AML-193 (cell line): Measurements from ENCODE around the gene ANKS1B.
A peak's percentile ranks its signal among the peaks of the same experiment; 100 is the strongest.
"Not testable (repeated sequence)": the region's sequence is repeated elsewhere in the genome, so short reads cannot be mapped to it uniquely, and the experiment has no call there.

Experiments used
- DNase-seq, 2 experiments: peaks; one replicate each; lab custom pipeline; 2025; lab: John Stamatoyannopoulos, UW

ANKS1B gene

GRCh38 chr12:98755855-98756254 lies 1228.9 kb downstream of the ANKS1B start:
- DNase-seq: not testable (repeated sequence)

DNA sequence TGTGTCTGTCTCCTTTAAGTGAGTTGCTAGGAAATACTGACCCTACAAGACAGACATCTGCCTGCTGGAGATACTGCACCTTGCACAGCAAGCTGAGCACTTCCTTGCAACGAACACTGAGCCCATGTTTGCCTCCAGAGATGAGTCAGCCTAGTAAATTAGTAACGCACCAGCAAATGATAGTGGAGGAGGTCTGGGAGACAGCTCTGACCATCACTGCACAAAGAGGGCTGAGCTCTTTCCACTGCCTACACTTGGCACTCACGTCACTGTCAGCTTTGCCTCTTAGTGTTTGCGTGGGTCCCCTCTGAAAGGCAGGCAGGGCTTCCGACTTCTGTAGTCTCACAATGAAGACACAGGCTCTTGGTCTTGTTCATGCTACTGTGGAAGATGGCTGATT lies 1230.6 kb downstream of the ANKS1B start:
- DNase-seq: no peak

- DNase-seq: no peak
Observed at GRCh38 chr12:98752726-98753125, 1232.0 kb downstream of the ANKS1B start.

DNA sequence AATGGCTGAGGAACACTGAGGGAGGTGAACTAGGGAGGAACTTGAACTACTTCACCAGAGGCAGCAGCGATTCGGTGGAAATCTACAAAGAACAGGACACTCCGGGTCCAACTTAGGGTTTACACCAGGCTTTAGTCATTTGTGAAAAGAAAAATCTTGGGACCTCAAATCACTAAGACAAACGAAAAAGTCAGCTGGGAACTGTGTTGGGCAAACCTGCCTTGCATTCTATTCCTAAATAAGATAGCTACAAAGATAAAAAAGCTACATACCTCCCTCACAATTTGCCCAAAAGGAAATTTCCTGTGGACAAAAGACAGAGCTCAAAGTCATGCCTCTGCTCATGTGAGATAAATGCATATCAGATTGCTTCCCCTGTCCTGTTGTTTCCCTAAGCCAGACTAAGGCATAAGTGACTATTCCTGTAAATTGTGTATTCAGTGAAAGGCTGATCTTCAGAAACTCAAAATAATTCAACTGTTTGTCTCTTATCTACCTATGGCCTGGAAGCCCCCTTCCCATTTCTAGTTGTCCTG lies 1233.1 kb downstream of the ANKS1B start:
- no peak for DNase-seq

- no peak for DNase-seq
Observed at GRCh38 chr12:98750511-98750910, 1234.2 kb downstream of the ANKS1B start.

DNA sequence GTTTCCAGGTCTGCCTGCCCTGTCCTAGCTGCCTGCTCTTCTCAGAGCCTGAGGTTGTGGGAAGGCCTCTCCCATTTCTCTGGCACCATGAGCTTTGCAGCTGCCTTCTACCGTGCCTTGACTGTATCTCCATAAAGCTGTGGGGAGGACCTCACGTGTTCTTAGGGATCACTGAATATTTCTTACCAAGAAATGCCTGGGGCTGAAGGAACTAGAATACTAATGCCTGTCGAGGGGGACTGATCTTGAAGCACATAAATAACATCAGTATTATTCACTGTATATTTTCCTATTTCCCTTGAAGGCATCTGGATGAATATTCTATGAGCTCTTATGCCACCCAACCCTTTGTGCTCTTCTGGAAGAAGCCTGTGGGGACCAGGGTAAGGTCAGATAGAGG lies 1236.3 kb downstream of the ANKS1B start:
- no peak for DNase-seq

- no peak for DNase-seq
Observed at GRCh38 chr12:98745578-98746391, 1239.0 kb downstream of the ANKS1B start.

DNA sequence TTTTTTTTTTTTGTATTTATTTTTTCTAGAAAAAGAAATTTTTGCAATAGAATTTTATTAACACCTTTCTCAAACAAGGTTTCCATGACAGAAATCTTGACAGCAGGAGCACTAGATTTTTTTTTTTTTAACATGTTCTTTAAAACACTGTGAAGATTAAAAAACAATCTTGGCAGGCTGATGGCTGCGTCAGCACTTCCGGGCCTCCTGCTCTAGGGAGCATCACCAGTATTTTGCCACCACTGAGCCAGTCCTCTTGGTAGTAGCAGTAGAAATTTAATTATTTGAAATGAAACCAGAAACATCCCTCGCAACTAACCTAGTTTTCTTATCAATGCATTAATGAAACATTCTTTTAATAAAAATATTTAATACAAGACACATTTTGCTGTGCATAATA lies 1240.1 kb downstream of the ANKS1B start:
- DNase-seq: no peak

GRCh38 chr12:98743362-98743953 lies 1241.3 kb downstream of the ANKS1B start:
- DNase-seq: peak; percentile 12 to 13

DNA sequence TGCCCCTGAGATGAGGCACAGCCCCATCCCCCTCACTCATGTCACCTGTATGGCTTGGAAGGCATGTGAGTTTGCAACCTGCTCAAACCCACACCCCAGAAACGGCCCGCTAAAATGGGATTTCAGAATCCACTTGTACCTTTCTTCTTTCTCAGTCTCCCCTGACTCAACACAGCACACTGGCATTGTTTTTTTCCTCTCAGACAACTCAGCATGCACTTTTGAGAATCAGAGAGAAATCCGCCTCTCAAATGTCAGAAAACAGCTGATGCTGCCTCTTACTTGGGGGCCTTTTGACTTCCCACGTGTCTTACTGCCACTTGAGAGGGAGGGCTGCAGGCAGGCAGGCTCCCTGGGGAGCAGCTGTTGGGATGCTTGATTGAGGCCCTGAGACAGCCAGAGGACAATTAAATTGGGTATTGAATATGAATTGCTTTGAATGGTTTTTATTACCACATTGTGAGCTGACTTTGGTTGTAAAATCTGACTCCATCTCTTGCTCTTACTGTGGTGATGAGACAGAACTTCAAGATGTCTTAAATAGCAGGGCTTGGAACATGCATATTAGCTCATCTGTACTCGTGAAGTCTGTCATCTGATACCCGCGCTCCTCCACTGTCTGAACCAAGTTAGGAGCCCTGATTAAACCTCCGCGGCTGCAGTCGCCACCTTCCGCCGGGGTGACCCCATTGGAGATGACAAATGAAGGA lies 1243.0 kb downstream of the ANKS1B start:
- DNase-seq: no peak

- no peak for DNase-seq
Observed at GRCh38 chr12:98741196-98741555, 1243.6 kb downstream of the ANKS1B start.

GRCh38 chr12:98740751-98741150 lies 1244.0 kb downstream of the ANKS1B start:
- DNase-seq: no peak

GRCh38 chr12:98738539-98738938 lies 1246.2 kb downstream of the ANKS1B start:
- no peak for DNase-seq

- no peak for DNase-seq
Observed at GRCh38 chr12:98738002-98738401, 1246.7 kb downstream of the ANKS1B start.

DNA sequence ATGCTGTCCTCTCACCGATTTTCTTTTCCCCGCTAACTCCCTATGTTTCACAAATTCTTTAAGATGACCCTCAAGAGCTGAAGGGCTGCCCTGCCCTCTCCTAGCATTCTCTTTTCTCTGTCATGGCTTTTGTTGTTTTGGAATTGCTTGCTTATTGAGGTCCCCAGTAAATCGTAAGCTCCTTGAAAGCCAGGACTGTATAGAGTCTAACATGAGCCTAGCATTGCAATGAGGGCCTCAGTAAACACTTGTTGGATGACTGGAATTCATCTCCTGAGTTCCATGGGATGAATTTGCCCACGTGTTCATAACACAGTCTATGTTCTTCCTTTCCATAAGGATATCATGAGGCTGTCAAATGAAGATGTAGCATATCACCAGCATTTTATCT lies 1247.4 kb downstream of the ANKS1B start:
- no peak for DNase-seq

GRCh38 chr12:98736352-98737321 lies 1248.1 kb downstream of the ANKS1B start:
- DNase-seq: no peak

DNA sequence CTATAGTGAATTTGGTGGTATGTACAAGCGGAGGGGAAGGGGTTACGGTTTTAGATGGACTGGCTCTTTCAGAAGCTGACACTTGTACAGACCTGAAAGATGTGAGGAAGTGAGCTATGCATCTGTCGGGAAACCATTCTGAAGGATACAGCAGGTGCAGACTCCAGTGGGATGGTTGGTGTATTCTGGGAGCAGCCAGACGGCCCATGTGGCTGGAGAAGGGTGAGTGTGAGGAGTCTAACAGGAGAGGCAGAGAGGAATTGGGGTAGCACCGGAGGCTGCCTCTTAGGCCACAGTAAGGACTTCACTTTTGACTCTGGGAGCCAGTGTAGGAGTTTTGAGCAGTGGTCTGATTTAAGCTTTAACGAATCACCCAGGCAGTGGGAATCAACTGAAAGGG lies 1248.9 kb downstream of the ANKS1B start:
- DNase-seq: no peak

DNA sequence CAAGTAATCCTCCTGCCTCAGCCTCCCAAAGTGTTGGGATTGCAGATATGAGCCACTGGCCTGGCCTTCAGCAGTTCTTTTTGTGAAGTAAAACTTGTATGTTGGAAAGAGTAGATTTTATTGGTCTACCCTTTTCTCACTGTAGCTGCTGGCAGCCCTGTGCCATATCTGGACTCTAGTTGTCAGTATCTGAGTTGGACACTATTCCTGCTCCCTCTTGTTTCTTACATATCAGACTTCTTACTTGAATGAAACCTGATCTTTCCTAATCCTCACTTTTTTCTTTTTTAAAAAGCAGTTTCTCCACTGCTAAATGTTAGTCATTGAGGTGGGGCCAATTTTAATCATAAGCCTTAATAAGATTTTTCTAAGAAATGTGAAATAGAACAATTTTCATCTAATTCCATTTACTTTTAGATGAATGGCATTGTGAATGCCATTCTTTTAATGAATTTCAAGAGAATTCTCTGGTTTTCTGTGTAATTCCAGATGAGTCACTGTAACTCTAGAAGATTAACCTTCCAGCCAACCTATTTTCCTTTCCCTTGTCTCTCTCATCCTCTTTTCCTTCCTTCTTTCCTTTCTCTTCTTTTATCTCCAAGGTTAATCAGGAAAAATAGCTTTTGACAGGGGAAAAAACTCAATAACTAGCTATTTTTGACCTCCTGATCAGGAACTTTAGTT lies 1250.9 kb downstream of the ANKS1B start:
- DNase-seq: no peak

- no peak for DNase-seq
Observed at GRCh38 chr12:98730412-98730811, 1254.3 kb downstream of the ANKS1B start.

DNA sequence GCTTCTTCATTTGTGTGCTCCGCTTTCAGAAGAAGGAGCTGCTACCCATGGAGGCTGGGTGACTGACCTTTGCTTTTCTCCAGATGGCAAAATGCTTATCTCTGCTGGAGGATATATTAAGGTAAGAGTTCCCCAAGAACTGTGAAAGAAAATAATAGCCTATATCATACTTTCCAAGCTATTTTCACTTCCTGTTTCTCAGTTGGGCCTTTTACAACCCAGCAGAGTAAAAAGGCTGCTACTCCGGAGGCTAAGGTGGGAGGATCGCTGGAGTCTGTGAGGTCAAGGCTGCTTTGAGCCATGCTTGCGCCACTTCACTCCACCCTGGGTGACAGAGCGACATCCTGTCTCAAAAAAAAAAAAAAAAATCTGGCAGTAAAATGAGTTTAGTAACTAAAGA lies 1257.5 kb downstream of the ANKS1B start:
- DNase-seq: no peak
